Endothelial cell of umbilical vein (primary cell): ENCODE results near the gene SMIM36. TPM values are rescaled to one million over a fixed set of nuclear protein-coding genes. Genes with fewer than 3 reads are reported as not detected.
A peak's percentile ranks its signal among the peaks of the same experiment; 100 is the strongest.

Experiments used
- BruUV-seq: library from RNA; stranded (reverse); fragments of 400-500 nt; replicated peaks from 2 replicates; lab custom pipeline; 2021; lab: Mats Ljungman, UMichigan
- CTCF ChIA-PET: fragments of 300-600, 350-600 bp; sonication (Branson Sonifier 250); formaldehyde crosslinking; loops from one replicate; lab custom pipeline; 2021; ENCODE audit warnings: antibody characterized with exemption, inconsistent platforms; lab: Charles Lee
- POLR2A ChIA-PET: fragments of 300-600, 350-600 bp; sonication (Branson Sonifier 250); formaldehyde crosslinking; loops from one replicate; lab custom pipeline; 2021; ENCODE audit warnings: antibody characterized with exemption, inconsistent platforms; lab: Charles Lee
- DNase-seq: peaks from one replicate; pipeline ENCODE4 v3.0.0-alpha.2; 2011; ENCODE audit warnings: low read depth, low spot score
- FAIRE-seq: peaks from 2 replicates; lab custom pipeline; 2011; peaks lifted over from hg19 to GRCh38; lab: Jason Lieb, UNC
- H2AFZ ChIP-seq: 2 replicates; pipeline ENCODE4 v1.6.0; 2012; ENCODE audit warnings: low read depth, low read length, control low read depth, inconsistent platforms
- H3K27ac ChIP-seq: 2 replicates; pipeline ENCODE4 v1.5.1; 2011; ENCODE audit warnings: low read depth, mild to moderate bottlenecking, control low read depth, low read length, moderate library complexity; ENCODE audit not compliant: insufficient read depth
- H3K27me3 ChIP-seq, 2 experiments: 2 replicates each; pipeline versions ENCODE4 v1.6.0 to v1.6.1; 2011; ENCODE audit warnings: low read length in 2 of 2, mixed read lengths in 1 of 2; ENCODE audit not compliant: control insufficient read depth in 2 of 2, insufficient read depth in 2 of 2
- H3K36me3 ChIP-seq, 2 experiments: 2 replicates in 1 of 2; 3 replicates in 1 of 2; pipeline ENCODE4 v1.5.1; 2011; ENCODE audit warnings: low read length in 2 of 2, mild to moderate bottlenecking in 1 of 2, moderate library complexity in 1 of 2; ENCODE audit not compliant: control insufficient read depth in 2 of 2, insufficient read depth in 2 of 2; ENCODE audit errors: extremely low read depth in 1 of 2
- H3K4me1 ChIP-seq: 3 replicates; pipeline ENCODE4 v1.5.1; 2011; ENCODE audit warnings: mild to moderate bottlenecking, low read length; ENCODE audit not compliant: control insufficient read depth, insufficient read depth; ENCODE audit errors: extremely low read depth
- H3K4me2 ChIP-seq: 2 replicates; pipeline ENCODE4 v1.6.1; 2011; ENCODE audit warnings: low read length, control low read depth, mixed read lengths; ENCODE audit not compliant: insufficient read depth
- H3K4me3 ChIP-seq, 3 experiments: fragments of 200-600 bp in 1 of 3; sonication (generic), shearing (Covaris generic) in 1 of 3; replicated peaks in 1 of 3; 2 replicates each; pipeline ENCODE4 v1.5.1; 2011 to 2016; ENCODE audit warnings: control low read depth in 3 of 3, low read length in 3 of 3, mild to moderate bottlenecking in 2 of 3, inconsistent platforms in 1 of 3, low read depth in 1 of 3, moderate library complexity in 1 of 3; ENCODE audit not compliant: insufficient read depth in 1 of 3
- H3K79me2 ChIP-seq: 2 replicates; pipeline ENCODE4 v1.6.0; 2012; ENCODE audit warnings: low read length, inconsistent platforms; ENCODE audit not compliant: control insufficient read depth, insufficient read depth
- H3K9ac ChIP-seq: replicated peaks from 2 replicates; pipeline ENCODE3; 2011; ENCODE audit warnings: low read length, control low read depth; ENCODE audit not compliant: insufficient read depth; ENCODE audit errors: extremely low read depth
- H3K9me1 ChIP-seq: replicated peaks from 3 replicates; pipeline ENCODE4 v1.6.0; 2011; ENCODE audit warnings: mild to moderate bottlenecking, low read length; ENCODE audit not compliant: control insufficient read depth, insufficient read depth; ENCODE audit errors: extremely low read depth
- H3K9me3 ChIP-seq: replicated peaks from 2 replicates; pipeline ENCODE4 v1.5.1; 2012; ENCODE audit warnings: low read length, inconsistent platforms; ENCODE audit not compliant: control insufficient read depth, insufficient read depth
- H4K20me1 ChIP-seq: replicated peaks from 2 replicates; pipeline ENCODE3; 2011; ENCODE audit warnings: mild to moderate bottlenecking, low read length; ENCODE audit not compliant: control insufficient read depth, insufficient read depth; ENCODE audit errors: extremely low read depth
- EZH2 ChIP-seq: IDR thresholded peaks from 2 replicates; pipeline ENCODE4 v1.6.1; 2012; ENCODE audit warnings: borderline replicate concordance, low read depth, mild to moderate bottlenecking, moderate library complexity, low read length, inconsistent platforms; ENCODE audit not compliant: severe bottlenecking
- FOS ChIP-seq: IDR thresholded peaks from 2 replicates; pipeline ENCODE4 v1.6.1; 2011; ENCODE audit warnings: mild to moderate bottlenecking, low read length, moderate library complexity, borderline replicate concordance; ENCODE audit not compliant: insufficient read depth
- GATA2 ChIP-seq: IDR thresholded peaks from 2 replicates; pipeline ENCODE4 v1.7.0; 2011; ENCODE audit warnings: low read depth, mild to moderate bottlenecking, moderate library complexity, mixed read lengths, low read length; ENCODE audit not compliant: insufficient read length, insufficient read depth
- JUN ChIP-seq: IDR thresholded peaks from 2 replicates; pipeline ENCODE4 v1.6.1; 2011; ENCODE audit warnings: borderline replicate concordance, low read depth; ENCODE audit not compliant: insufficient read length, insufficient read depth
- MYC ChIP-seq: IDR thresholded peaks from one replicate; pipeline ENCODE4 v1.6.1; 2011; ENCODE audit warnings: mild to moderate bottlenecking, low read depth, low read length
- POLR2A ChIP-seq: IDR thresholded peaks from 2 replicates; pipeline ENCODE4 v1.6.1; 2012; ENCODE audit warnings: low read depth, mild to moderate bottlenecking, control low read depth, low read length
- POLR2AphosphoS5 ChIP-seq: IDR thresholded peaks from 2 replicates; pipeline ENCODE4 v1.6.1; 2012; ENCODE audit warnings: low read depth, mild to moderate bottlenecking, control low read depth, low read length, moderate library complexity; ENCODE audit not compliant: insufficient read depth
- dilution Hi-C: fragments of 300-500 bp; cut with MboI; formaldehyde crosslinking; loops from one replicate; pipeline ENCODE4 v1.15.0; 2019; ENCODE audit warnings: low sequenced_read_pairs; ENCODE audit not compliant: extremely low pct_ligation_motif_present
- intact Hi-C: fragments of 100-400 bp; cut with micrococcal nuclease; formaldehyde crosslinking; loops from one replicate; pipeline ENCODE4 v1.10.0; 2022
- polyA plus RNA-seq, 4 experiments: library from polyadenylated mRNA; depleted of rRNA in 3 of 4; stranded (reverse) in 3 of 4; unstranded in 1 of 4; fragments of >200 nt; gene quantifications; 2 replicates each; pipeline versions ENCODE4 v1.2.1 to v1.2.3, GENCODE V29; 2011 to 2012; ENCODE audit warnings: missing spikeins in 1 of 4
- total RNA-seq: library from RNA; stranded (reverse); gene quantifications from 2 replicates; pipeline ENCODE4 v1.2.3, GENCODE V29; 2021
- TF ChIP-seq, protein P1 (sequence below), 2 donors: IDR thresholded peaks; 1 replicate in 1 of 2; 2 replicates in 1 of 2; pipeline ENCODE4 v1.5.1; 2011; ENCODE audit warnings: low read length in 2 of 2, mild to moderate bottlenecking in 2 of 2, moderate library complexity in 2 of 2, control low read depth in 1 of 2, inconsistent platforms in 1 of 2, low read depth in 1 of 2; ENCODE audit not compliant: insufficient read depth in 1 of 2; ENCODE audit errors: extremely low read depth in 1 of 2
- TF ChIP-seq, protein P2 (sequence below): IDR thresholded peaks from 2 replicates; pipeline ENCODE4 v1.6.1; 2011; ENCODE audit not compliant: insufficient read depth, insufficient read length

Gene SMIM36
- total and polyA plus RNA-seq, 2 donors (not counting 3 experiments of a cell fraction or from before 2014, with no cell fraction given), result not detected

DNA sequence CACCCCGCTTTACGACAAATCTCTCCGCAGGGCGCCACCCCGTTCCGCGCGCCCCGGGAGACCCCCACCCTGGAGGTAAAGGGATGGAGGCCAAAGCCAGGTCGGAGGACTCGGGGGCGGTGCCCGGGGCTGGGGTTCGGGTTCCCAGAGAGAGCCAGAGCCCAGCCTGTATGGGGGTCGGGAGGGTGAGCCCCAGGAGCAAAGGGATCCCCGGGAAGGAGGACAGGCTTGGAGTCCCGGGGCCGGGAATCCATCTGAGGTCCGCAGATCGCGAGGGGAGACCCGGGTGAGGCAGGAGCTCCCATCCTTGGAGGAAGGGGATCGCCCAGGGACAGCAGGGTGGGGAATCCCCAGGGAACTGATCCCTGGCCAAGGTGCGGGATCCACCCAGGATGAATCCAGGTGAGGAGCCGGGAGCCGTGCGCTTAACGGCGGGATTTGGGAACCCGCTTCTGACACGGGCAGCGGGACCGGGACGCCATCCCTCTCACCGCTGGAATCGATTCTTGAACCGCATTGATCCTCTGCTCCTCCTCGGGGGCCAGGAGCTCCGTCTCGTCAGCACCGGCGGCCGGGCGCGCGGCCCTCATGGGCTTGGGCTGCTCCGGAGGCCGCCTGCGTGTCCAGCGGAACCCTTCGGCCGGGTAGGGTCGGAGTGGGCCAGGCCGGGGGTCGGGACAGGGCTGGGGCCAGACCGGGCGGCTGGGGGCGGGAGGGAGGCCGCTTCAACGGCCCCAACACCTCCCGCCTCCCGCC, 89.9 kb downstream of the SMIM36 start, which contains the start of gene MMD:
MMD (minus strand) TSS at position 657 of the 756 bp plus-strand sequence; CDS start at position 517, 140 bp downstream.
- ChIA-PET POLR2A (no interaction called here), CTCF (interaction anchor here (0.7 to 1.3 kb wide), 3 partner anchors 20 to 93 kb away, joined by 3 to 6 read pairs (median 3); no protein-coding TSS in a partner anchor)
- Histone ChIP-seq H2AFZ (peak within 1 kb of the TSS; percentile 100), H3K4me3 (peak within 1 kb of the TSS; percentile 89 to 97 (median 92)), H3K9ac (peak within 1 kb of the TSS; percentile 78), H3K4me2 (peak within 1 kb of the TSS; percentile 97), H3K9me1 (no peaks in the 10 kb centered on the region), H3K79me2 (no peaks in the 10 kb centered on the region), H3K27me3 (peaks cover 8 to 28% of the 10 kb centered on the region in 2 experiments), H3K27ac (peak within 1 kb of the TSS; percentile 61), H3K36me3 (no peaks in the 10 kb centered on the region), H3K4me1 (peaks cover 13% of the 10 kb centered on the region), H3K9me3 (no peaks in the 10 kb centered on the region), H4K20me1 (no peaks in the 10 kb centered on the region)
- TSS peak; percentile 30 for BruUV-seq
- FAIRE-seq, result no peak
- DNase-seq, result no peak
- peak; percentile 37 for TF ChIP-seq POLR2AphosphoS5
- no peak for TF ChIP-seq EZH2
- dilution Hi-C loops (no loop called here), intact Hi-C loops (loop anchor here (2.0 to 10.0 kb wide), 4 partner anchors 31 to 331 kb away; partner anchors contain the start of genes PCTP and SMIM36)

DNA sequence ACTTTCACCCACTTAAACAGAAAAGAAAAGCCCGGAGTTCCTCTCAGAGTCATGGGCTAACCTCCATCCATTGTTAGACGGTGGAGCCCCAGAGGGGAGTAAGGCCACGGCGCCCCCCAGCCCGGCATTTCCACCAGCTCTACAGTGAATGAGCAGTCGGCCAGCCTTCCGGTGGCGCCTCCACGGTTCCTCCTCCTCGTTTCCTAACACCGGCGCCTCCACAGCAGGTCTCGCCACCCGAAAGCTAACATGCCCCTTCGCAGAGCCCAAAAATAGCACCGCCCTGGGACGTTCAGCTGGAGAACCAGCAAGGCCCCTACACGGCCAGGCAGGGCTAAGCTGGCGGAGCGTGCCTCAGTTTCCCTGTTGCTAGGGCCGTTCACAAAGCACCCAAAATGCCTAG, 90.5 kb downstream of the SMIM36 start:
- DNase-seq (no peak), FAIRE-seq (no peak)
- Histone ChIP-seq H3K79me2 (no peaks in the 10 kb centered on the region), H3K9me1 (no peaks in the 10 kb centered on the region), H4K20me1 (no peaks in the 10 kb centered on the region), H3K36me3 (no peaks in the 10 kb centered on the region), H3K27me3 (peaks cover 8 to 28% of the 10 kb centered on the region in 2 experiments), H3K9me3 (no peaks in the 10 kb centered on the region), H3K9ac (peak overlapping the region; percentile 78), H3K4me3 (peak overlapping the region; percentile 89 to 97 (median 92)), H3K27ac (no peak overlapping the region), H3K4me2 (peak overlapping the region; percentile 97), H2AFZ (peak overlapping the region; percentile 100), H3K4me1 (peaks cover 13% of the 10 kb centered on the region)
- no TSS peak for BruUV-seq
- no peak for TF ChIP-seq JUN
- no peak for TF ChIP-seq POLR2AphosphoS5
- TF ChIP-seq, protein P1, sequence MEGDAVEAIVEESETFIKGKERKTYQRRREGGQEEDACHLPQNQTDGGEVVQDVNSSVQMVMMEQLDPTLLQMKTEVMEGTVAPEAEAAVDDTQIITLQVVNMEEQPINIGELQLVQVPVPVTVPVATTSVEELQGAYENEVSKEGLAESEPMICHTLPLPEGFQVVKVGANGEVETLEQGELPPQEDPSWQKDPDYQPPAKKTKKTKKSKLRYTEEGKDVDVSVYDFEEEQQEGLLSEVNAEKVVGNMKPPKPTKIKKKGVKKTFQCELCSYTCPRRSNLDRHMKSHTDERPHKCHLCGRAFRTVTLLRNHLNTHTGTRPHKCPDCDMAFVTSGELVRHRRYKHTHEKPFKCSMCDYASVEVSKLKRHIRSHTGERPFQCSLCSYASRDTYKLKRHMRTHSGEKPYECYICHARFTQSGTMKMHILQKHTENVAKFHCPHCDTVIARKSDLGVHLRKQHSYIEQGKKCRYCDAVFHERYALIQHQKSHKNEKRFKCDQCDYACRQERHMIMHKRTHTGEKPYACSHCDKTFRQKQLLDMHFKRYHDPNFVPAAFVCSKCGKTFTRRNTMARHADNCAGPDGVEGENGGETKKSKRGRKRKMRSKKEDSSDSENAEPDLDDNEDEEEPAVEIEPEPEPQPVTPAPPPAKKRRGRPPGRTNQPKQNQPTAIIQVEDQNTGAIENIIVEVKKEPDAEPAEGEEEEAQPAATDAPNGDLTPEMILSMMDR (IDR thresholded peaks at IDR 0.05; ENCODE audit: extremely low read depth in 1 of 2, insufficient read depth in 1 of 2, low read depth in 1 of 2, low read length in 2 of 2), result no peak
- no peak for TF ChIP-seq EZH2
- TF ChIP-seq, protein P2, sequence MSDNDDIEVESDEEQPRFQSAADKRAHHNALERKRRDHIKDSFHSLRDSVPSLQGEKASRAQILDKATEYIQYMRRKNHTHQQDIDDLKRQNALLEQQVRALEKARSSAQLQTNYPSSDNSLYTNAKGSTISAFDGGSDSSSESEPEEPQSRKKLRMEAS, result no peak
- no peak for TF ChIP-seq GATA2
- TF ChIP-seq POLR2A, result no peak
- TF ChIP-seq FOS, result no peak
- no peak for TF ChIP-seq MYC
- dilution Hi-C loops (no loop called here), intact Hi-C loops (loop anchor here (2.0 to 10.0 kb wide), 4 partner anchors 32 to 332 kb away; partner anchors contain the start of genes PCTP and SMIM36)
- POLR2A ChIA-PET, result no interaction called here
- CTCF ChIA-PET, result interaction anchor here (1.2 to 1.3 kb wide), 2 partner anchors 64 to 93 kb away, joined by 3 to 6 read pairs; no protein-coding TSS in a partner anchor
